GM19328 (cell line): Measurements from ENCODE around the gene ZNF862.

Experiments used
- ATAC-seq: cut with Tn5 transposase; IDR thresholded peaks from one replicate; pipeline ENCODE4 v1.9.1; 2021; ENCODE audit warnings: mild to moderate bottlenecking, moderate library complexity; ENCODE audit not compliant: unreplicated experiment

ZNF862 gene

GRCh38 chr7:149809215-149809614 lies 29.0 kb upstream of the ZNF862 start:
- no peak for ATAC-seq

GRCh38 chr7:149811221-149811620 lies 27.0 kb upstream of the ZNF862 start:
- ATAC-seq: no peak

GRCh38 chr7:149811831-149812490 lies 26.2 kb upstream of the ZNF862 start:
- ATAC-seq: no peak

- ATAC-seq: no peak
These were observed 24.7 kb upstream of the ZNF862 start for GRCh38 chr7:149813254-149814035.

GRCh38 chr7:149814494-149814893 lies 23.7 kb upstream of the ZNF862 start:
- no peak for ATAC-seq

GRCh38 chr7:149815121-149815520 lies 23.1 kb upstream of the ZNF862 start:
- no peak for ATAC-seq

- ATAC-seq: no peak
These were observed 22.4 kb upstream of the ZNF862 start for GRCh38 chr7:149815661-149816266.

- no peak for ATAC-seq
These were observed 21.9 kb upstream of the ZNF862 start for GRCh38 chr7:149816267-149816751.

- no peak for ATAC-seq
These were observed 21.4 kb upstream of the ZNF862 start for GRCh38 chr7:149816794-149817193.

GRCh38 chr7:149817301-149817771 lies 20.8 kb upstream of the ZNF862 start:
- no peak for ATAC-seq

GRCh38 chr7:149817836-149818535 lies 20.2 kb upstream of the ZNF862 start:
- ATAC-seq: no peak

- ATAC-seq: no peak
These were observed 19.7 kb upstream of the ZNF862 start for GRCh38 chr7:149818536-149818840.

- no peak for ATAC-seq
These were observed 18.8 kb upstream of the ZNF862 start for GRCh38 chr7:149819141-149819960.

- ATAC-seq: no peak
These were observed 18.2 kb upstream of the ZNF862 start for GRCh38 chr7:149819961-149820340.

- ATAC-seq: no peak
These were observed 17.5 kb upstream of the ZNF862 start for GRCh38 chr7:149820622-149821190.

- ATAC-seq: no peak
These were observed 16.7 kb upstream of the ZNF862 start for GRCh38 chr7:149821191-149822148.

- ATAC-seq: no peak
These were observed 15.7 kb upstream of the ZNF862 start for GRCh38 chr7:149822353-149822943.

- no peak for ATAC-seq
These were observed 15.0 kb upstream of the ZNF862 start for GRCh38 chr7:149823191-149823630.
